ENCODE results near the gene ANXA7.

Gene ANXA7

DNA sequence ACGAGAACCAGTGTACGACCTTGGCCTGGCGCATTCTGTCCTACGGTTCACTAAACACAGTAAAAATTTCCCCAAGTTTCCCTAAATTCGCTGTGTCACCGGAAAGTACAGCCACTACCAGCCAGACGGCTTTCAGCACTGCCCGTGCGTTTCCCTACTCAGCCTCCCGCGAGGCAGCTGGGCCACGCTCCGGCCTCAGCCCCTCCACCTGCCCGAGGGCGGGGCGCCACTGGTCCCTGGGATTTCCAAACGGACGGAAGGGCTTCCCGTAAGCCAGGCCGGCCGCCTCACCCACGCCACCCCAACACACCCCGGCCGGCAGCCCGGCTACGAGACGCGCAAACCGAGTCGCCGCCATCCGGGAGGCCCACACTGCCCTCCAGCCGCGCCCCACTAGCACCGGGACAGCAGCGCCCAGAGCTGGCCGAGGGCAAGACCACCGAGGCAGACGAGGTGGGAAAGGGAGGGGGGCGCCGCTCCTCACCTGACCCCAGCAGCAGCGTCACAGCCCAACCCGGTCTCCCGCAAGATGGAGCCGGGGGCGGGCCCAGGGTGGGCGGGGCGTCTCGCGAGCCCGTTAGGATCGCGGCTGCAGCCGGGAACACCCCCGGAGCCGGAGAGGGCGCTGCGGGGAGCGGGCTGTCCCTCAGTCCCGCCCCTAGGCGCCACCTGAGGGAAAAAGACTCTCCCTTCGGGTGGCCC is at the start of gene ANXA7:
ANXA7 (minus strand) TSS at position 531 of the 702 bp plus-strand sequence. CDS start 13,202 bp downstream, outside the sequence.
- DNase-seq: peak; percentile 97

DNA sequence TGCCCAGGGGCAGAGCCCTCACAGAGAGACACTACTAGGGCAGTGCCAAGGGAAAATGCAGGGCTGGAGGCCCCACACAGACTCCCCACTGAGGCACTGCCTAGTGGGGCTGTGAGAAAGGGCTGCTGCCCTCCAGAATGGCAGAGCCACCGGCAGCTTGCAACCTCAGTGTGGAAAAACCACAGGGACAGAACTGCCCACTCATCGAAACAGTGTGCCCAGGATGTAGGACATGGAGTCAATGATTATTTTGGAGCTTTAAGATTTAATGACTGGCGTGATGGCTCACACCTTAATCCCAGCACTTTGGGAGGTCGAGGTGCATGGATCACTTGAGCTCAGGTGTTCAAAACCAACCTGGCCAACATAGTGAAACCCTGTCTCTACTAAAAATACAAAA is 47.0 kb upstream of the ANXA7 start:
- no peak for DNase-seq

DNA sequence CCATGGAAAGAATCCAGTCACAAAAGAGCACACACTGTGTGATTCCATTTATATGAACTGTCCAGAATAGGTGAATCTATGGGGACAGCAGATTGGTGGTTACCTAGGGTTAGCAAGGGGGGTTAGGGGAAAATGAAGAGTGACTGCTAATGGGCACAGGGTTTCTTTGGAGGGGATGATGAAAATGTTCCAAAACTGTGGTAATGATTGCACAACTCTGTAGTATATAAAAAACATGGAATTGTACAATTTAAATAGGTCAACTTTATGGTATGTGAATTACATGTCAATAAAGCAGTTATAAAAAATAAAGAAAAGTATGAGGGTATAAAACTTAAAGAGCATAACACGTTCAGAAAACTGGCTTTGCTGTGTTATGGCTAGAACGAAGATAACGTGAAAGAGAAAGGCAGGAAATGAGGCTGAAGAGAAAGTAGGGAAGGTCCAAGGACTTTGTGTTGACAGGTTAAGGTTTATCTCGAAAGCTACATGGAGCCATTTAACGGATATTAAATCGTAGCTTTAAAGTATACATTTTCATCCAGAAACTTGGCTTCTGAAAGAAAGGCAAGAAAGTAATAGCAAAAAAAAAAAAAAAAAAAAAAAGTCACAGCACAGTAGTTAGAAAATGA is 45.9 kb upstream of the ANXA7 start:
- no peak for DNase-seq

DNA sequence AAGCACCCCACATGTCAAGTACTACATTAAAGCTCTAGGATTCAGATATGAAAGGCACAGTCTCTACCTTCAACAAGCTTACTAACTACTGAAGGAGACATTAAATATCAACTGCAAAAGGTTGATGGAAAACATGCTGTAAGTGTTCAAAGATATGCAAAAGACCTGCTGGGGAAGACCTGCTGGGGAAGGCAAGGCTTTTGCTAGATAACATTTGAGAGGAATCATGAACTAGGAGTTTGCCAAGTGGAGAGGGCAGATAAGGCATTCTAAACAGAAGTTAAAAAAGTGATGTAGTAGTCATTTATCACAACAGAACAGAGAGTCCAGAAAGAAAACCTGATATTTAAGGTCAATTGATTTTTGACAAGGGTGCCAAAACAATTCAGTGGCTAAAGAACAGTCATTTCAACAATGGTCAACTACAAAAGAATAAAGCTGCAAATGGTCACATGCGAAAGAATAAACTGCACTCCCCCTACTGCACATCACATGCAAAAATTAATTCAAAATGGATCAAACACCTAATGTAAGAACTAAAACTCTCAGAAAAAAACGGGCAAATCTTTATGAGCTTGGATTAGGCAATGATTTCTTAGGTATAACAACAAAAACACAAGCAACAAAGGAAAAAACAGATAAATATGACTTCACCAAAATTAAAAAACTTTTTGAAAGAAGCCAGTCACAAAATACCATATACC is 42.5 kb upstream of the ANXA7 start:
- DNase-seq: no peak

GRCh38 chr10:73449113-73449512 is 35.3 kb upstream of the ANXA7 start:
- DNase-seq: no peak

DNA sequence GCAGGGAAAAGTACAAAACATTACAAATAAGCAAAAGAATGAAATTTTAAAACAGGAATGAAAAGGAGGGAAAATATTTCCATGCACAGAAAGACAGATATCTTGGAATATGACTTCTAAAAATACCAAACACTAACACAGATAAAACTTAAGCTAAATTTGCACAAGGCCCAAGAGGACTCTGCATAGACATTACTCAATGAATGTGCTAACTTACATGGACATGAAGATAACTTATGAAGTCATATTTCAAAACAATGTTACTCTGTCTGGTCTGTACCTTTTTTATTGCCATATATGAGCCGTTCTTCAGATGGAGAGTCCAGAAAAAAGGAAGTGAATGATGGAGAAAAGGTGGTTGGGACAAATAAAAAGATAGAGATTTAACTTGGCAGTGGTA is 34.5 kb upstream of the ANXA7 start:
- no peak for DNase-seq

DNA sequence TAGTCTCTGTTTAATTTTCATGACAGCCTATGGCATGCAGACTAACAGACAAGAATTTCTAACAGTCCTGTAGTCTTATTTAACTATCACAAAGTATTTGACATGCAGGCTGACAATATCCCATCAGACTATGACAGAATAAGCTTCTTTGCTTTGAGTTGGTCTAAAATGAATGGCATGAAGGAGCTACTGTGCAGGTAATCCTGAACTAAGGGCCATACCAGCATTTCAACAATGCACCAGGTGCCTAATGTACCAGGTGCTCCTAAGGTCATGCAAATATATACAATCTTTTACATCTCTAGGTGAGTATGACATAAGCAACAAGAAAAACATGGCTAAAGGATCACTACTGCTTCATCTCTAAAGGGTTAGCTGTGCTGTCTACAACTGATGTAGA is 33.1 kb upstream of the ANXA7 start:
- DNase-seq: no peak

DNA sequence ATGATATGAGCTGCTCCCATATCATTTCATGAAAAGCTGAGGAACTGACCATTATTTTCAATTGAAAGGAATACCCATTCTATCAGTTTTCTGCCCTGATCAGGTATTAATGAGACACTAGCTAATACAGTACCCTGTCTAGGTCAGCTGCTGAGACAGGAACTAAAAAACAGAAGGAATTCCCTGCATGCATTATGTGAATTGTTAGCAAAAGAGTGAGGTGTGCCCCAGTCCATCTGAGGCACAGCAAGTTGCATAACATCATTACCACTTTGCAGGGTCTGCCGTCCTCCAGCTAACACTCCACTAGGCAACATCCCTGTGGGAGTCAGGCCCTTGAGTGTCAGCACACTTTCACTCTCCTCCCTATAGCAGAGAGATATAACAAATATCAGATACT is 30.6 kb upstream of the ANXA7 start:
- DNase-seq: no peak

DNA sequence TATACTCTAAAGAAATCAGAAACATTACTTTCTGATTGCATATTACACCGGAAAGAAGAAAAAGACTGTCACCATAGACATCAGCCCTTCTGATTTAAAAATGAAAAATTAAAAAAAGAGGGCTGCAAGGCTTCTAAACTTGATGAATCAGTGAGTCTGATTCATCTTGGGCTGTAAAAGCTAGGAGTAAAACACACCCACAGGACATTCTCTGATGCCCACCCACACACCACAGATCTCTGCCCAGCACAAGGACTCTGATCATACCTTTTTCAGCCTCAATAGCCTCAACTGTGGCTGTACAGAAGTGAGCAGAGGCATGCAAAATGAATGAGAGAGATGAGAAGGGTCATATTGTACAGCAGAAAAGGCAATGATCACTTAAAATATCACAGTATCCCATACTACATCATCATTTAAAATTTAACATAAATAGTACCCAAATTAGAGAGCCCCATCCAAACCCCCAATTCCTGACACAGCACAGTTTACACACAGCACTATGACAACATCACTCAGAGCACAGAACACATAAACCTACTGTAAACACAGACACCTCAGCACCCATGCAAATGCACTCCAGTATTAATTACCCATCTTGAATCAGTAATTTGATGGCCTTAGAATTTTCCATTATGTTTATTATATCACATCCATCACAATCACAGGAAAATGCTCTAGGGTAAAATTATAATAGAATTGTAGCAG is 25.9 kb upstream of the ANXA7 start:
- DNase-seq: no peak

DNA sequence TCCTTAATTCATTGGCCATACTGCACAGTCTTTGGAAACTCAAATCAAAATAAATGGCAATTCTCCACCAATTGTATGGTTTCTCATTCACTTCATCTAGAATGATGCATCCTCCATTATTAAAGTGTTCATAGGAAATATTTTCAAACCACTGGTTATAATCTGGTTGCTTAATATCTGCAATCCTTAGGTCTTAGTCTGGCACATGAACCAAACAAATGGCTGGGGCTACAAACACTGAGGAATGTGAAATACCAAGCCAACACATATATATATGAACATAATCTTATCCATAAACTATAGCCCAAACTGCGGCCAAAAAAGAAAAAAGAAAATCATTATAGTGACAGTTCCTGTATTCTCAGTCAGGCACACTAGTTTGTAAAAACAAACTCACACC is 25.2 kb upstream of the ANXA7 start:
- no peak for DNase-seq

DNA sequence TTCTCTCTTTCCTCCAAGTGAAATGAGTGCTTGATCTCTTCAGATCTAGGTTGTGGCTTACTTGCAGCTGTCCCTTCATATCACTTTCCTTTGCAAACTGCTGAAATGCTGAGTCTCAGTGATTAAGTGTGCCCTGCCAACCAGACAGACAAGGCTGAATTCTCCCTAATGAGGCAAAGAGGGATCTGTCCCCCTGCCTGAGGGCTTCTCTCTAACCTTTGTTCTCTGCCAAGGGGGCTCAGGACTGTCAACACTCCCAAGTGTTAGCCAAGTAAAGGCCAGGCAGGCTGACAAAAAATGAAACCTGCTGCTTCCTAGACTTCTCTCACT is 19.6 kb upstream of the ANXA7 start, which contains the start of gene MSS51:
MSS51 (minus strand) TSS at position 24 of the 330 bp plus-strand sequence. CDS start 5,277 bp downstream, outside the sequence.
- DNase-seq: no peak

DNA sequence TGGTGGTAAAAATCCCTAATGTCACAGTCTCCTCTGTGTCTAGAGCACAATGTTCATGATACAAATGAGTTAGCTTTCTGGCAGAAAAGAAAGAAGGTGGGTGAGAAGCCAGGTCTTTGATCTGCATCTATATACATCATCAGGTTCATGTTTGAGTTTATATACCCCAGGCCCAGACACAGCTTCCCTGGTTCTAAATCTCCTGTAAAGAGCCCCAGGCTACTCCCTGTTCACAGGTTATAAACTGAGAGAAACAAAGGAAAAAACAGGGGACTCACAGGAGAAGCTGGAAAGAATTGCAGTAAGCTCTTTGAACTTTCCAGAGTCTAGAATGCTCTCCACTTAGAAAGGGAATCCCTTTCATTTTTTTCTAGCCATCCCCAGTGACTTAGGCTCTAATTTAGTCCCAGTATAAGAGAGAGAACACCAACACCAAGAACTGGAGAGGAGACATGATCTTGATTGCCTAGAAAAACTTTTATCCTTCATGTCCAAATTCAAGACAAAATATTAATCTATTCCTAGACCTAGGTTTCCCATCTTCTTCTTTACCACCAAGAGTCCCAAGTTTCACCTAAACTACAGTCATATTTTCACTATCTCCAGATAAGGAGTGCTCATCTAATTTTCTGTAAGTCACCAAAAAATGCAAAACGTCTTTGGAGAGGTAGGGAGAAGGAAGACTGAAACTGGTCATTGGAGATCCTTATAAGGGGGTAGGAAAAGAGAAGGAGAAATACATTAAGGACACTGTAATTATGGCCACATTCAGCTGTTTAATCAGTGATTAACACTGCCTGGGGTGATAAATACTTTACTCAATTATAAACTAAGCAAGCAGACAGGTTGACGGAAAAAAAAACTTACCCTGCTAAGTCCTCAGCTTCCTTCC is 19.0 kb upstream of the ANXA7 start:
- no peak for DNase-seq

GRCh38 chr10:73426318-73426717 is 12.5 kb upstream of the ANXA7 start:
- no peak for DNase-seq

GRCh38 chr10:73424478-73424877 is 10.6 kb upstream of the ANXA7 start:
- DNase-seq: no peak

DNA sequence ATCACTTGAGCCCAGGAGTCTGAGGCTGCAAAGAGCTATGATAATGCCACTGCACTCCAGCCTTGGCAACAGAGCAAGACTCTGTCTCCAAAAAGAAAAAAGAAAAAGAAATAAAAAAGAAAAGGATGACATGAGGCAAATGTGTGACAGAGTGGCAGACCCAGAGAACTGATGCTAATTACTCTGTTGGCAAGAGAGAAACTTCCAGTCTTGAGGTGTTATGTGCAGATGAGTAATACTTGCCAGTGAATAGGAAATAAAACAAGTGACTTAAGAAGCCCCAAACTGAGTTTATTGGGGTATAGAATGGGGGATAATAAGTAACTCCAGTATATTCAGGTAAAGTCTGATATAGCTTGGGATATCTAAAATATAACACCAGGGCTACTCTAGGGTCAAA is 9.5 kb upstream of the ANXA7 start:
- DNase-seq: no peak

GRCh38 chr10:73416571-73416970 is 2.7 kb upstream of the ANXA7 start:
- no peak for DNase-seq

DNA sequence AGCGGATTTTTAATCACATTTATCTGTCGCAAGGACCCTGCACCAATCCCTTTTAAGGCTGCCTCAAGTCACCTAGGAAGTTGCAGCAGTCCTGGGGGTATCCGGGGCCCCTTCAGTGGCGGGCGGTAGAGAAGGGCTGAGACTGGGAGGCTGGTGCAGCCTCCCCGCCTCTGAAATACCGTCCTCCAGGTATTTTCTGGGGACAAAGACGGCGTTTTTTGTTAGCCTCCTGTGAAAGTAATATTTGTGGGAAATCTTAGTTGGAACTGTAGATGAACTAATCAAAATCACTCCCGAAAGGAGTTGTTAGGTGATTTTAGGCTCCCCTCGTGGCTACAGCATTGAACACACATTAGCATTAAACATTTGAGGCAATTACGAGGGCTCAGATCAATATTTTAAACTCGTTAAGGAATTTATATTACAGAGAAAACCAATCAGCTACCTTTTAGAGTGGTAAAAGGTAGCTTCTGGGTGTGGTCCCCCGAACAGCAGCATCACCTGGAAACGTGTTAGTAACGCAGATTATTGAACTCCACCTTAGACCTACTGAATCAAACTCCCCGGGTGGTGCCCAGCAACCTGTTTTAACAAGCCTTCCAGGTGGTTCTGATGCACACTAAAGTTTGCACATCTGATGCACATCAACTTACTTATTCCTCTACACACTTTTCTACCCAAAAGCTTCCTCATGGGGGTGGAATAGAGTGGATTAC is 530 bp upstream of the ANXA7 start:
- no peak for DNase-seq

DNA sequence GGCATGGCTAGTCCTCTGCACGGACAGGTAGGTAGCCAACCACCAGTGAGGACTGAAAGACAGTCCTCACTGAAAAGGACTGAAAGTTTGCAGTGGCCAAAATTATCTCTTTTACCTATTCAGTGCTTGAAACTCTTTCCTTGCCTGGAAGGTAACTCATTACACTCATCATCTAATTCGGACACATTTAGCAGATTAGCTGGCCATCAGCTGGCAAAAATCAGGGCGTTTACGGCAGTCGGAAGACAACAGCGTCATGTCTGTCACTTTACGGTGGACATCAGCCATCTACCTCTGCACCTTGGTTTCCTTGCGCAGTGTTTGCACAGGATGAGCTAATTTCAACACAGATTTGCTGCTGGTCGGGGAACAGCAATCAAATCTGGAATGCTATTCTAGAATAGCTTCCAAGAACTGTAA is 740 bp downstream of the ANXA7 start:
- DNase-seq: no peak

GRCh38 chr10:73410897-73411296 is 3.0 kb downstream of the ANXA7 start:
- DNase-seq: no peak

GRCh38 chr10:73408978-73409521 is 4.8 kb downstream of the ANXA7 start:
- DNase-seq: no peak

- DNase-seq: no peak
Measured at GRCh38 chr10:73408061-73408460, 5.8 kb downstream of the ANXA7 start.

Data from activated T-cell treated with anti-CD3 and anti-CD28 coated beads, Interleukin-2, amount 50 U/mL, for 48 hours (primary cell).